Measurements from ENCODE around the gene HNF1A. TPM values are rescaled to one million over a fixed set of nuclear protein-coding genes. Genes with fewer than 3 reads are reported as not detected.

Gene HNF1A
- total RNA-seq, 1 donor from 2014 or later = not detected

GRCh38 chr12:120971299-120972180 is 6.8 kb upstream of the HNF1A start:
- DNase-seq (ENCODE audit: low spot score in 2 of 2, unreplicated experiment in 2 of 2) = no peak
- TF ChIP-seq CTCF (IDR thresholded peaks at IDR 0.05; ENCODE audit: unreplicated experiment) = peak; percentile 60
- Mint-ChIP-seq H3K27me3 (ENCODE audit: low read depth) (no peaks in the 10 kb centered on the region), H3K4me1 (no peaks in the 10 kb centered on the region), H3K36me3 (no peaks in the 10 kb centered on the region), H3K27ac (no peak overlapping the region), H3K4me3 (no peak overlapping the region), H3K9me3 (no peaks in the 10 kb centered on the region)

- no peaks in the 10 kb centered on the region for H3K27me3 Mint-ChIP-seq (ENCODE audit: low read depth)
- no peaks in the 10 kb centered on the region for H3K9me3 Mint-ChIP-seq
- DNase-seq (ENCODE audit: low spot score in 2 of 2, unreplicated experiment in 2 of 2) = no peak
- H3K4me1 Mint-ChIP-seq = no peaks in the 10 kb centered on the region
- no peaks in the 10 kb centered on the region for H3K36me3 Mint-ChIP-seq
- no peak overlapping the region for H3K27ac Mint-ChIP-seq
- H3K4me3 Mint-ChIP-seq = no peak overlapping the region
- no peak for TF ChIP-seq CTCF (IDR thresholded peaks at IDR 0.05; ENCODE audit: unreplicated experiment)
Measured at GRCh38 chr12:120972870-120973543, 5.3 kb upstream of the HNF1A start.

GRCh38 chr12:120977531-120978295 is 630 bp upstream of the HNF1A start:
- Mint-ChIP-seq H3K9me3 (no peaks in the 10 kb centered on the region), H3K27me3 (ENCODE audit: low read depth) (no peaks in the 10 kb centered on the region), H3K27ac (no peak overlapping the region), H3K4me3 (no peak overlapping the region), H3K36me3 (no peaks in the 10 kb centered on the region), H3K4me1 (no peaks in the 10 kb centered on the region)
- no peak for TF ChIP-seq CTCF (IDR thresholded peaks at IDR 0.05; ENCODE audit: unreplicated experiment)
- no peak for DNase-seq (ENCODE audit: low spot score in 2 of 2, unreplicated experiment in 2 of 2)

- Mint-ChIP-seq H3K36me3 (no peaks in the 10 kb centered on the region), H3K27ac (no peak overlapping the region), H3K9me3 (no peaks in the 10 kb centered on the region), H3K27me3 (ENCODE audit: low read depth) (no peaks in the 10 kb centered on the region), H3K4me3 (no peak overlapping the region), H3K4me1 (no peaks in the 10 kb centered on the region)
- no peak for TF ChIP-seq CTCF (IDR thresholded peaks at IDR 0.05; ENCODE audit: unreplicated experiment)
- no peak for DNase-seq (ENCODE audit: low spot score in 2 of 2, unreplicated experiment in 2 of 2)
Measured at GRCh38 chr12:120979220-120979861, 998 bp downstream of the HNF1A start.

Data from mesothelial cell of epicardium (in vitro differentiated cells).